ENCODE measurements around the gene DCLK1. TPM values are rescaled to one million over a fixed set of nuclear protein-coding genes. Genes with fewer than 3 reads are reported as not detected.

DCLK1 gene
- total and polyA plus RNA-seq, 2 experiments from 2014 or later = 0.16 to 2.9 TPM

DNA sequence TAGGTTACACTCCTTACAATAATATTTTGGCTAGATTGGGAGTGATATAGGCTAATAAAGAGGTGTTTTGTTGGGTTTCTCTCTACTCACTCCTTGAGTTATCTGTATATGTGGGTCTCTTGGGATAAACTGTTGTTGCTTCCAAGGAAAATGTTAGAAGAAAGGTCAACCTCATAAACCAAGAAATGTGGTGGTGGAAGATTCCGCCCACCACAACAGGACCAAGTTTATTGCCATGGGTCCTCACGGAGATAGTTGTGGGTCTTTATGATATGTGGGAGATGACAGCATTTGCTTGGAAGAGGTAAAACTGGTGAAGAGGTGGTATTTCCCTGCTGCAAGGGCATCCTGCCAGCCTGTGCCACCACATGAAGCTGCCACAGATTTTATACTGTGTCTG is 259.6 kb downstream of the DCLK1 start:
- no peaks in the 10 kb centered on the region for H3K27me3 ChIP-seq
- H2AFZ ChIP-seq = no peak overlapping the region
- H3K9me2 ChIP-seq (replicated peaks; ENCODE audit: insufficient read depth) = no peaks in the 10 kb centered on the region
- H3K27ac ChIP-seq = no peak overlapping the region
- H3K4me2 ChIP-seq = no peak overlapping the region
- H3K79me2 ChIP-seq = no peaks in the 10 kb centered on the region
- DNase-seq (ENCODE audit: low spot score) = no peak
- H3K36me3 ChIP-seq (replicated peaks; ENCODE audit: insufficient read depth, low read depth) = no peaks in the 10 kb centered on the region
- H3K4me3 ChIP-seq = no peak overlapping the region
- WGBS (ENCODE audit: low lambda C conversion rate, missing lambda C conversion rate) = 71% methylated on average over 2 of the region's 2 CpGs
- no peaks in the 10 kb centered on the region for H3K4me1 ChIP-seq (ENCODE audit: insufficient read depth)
- TF ChIP-seq EZH2 (IDR thresholded peaks at IDR 0.05; ENCODE audit: borderline replicate concordance) (no peak), EZH2phosphoT487 (IDR thresholded peaks at IDR 0.05; ENCODE audit: low read depth, severe bottlenecking, unreplicated experiment) (no peak)
- TF ChIP-seq, protein P1, sequence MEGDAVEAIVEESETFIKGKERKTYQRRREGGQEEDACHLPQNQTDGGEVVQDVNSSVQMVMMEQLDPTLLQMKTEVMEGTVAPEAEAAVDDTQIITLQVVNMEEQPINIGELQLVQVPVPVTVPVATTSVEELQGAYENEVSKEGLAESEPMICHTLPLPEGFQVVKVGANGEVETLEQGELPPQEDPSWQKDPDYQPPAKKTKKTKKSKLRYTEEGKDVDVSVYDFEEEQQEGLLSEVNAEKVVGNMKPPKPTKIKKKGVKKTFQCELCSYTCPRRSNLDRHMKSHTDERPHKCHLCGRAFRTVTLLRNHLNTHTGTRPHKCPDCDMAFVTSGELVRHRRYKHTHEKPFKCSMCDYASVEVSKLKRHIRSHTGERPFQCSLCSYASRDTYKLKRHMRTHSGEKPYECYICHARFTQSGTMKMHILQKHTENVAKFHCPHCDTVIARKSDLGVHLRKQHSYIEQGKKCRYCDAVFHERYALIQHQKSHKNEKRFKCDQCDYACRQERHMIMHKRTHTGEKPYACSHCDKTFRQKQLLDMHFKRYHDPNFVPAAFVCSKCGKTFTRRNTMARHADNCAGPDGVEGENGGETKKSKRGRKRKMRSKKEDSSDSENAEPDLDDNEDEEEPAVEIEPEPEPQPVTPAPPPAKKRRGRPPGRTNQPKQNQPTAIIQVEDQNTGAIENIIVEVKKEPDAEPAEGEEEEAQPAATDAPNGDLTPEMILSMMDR (IDR thresholded peaks at IDR 0.05; ENCODE audit: poor library complexity) = no peak
- no peaks in the 10 kb centered on the region for H4K20me1 ChIP-seq (ENCODE audit: insufficient read depth, poor library complexity, severe bottlenecking)
- no peaks in the 10 kb centered on the region for H3K9me3 ChIP-seq (ENCODE audit: low read depth)

DNA sequence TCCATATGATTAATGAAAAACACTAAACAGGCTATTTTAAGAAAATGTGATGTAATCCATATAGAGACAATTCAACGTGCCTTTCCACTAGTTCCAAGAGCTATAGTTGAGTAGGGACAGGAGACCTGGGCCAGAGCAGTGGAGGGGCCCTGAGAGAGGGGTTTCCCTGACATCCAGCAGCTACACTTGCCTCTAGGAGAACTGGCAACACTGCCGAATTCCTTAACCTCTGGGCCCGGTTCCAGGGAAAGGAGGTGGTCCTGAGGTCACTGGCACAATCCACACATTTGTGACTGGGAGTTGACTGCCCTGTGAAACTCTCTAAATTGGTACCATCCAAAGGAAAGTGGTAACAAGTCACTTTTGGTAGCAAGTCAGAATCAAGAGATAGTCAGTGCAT is 264.4 kb downstream of the DCLK1 start:
- Histone ChIP-seq H3K27me3 (no peaks in the 10 kb centered on the region), H3K4me3 (no peak overlapping the region), H3K9me2 (replicated peaks; ENCODE audit: insufficient read depth) (no peaks in the 10 kb centered on the region), H3K4me2 (no peak overlapping the region), H2AFZ (no peak overlapping the region), H3K4me1 (ENCODE audit: insufficient read depth) (no peaks in the 10 kb centered on the region), H3K27ac (no peak overlapping the region), H3K9me3 (ENCODE audit: low read depth) (no peaks in the 10 kb centered on the region), H3K36me3 (replicated peaks; ENCODE audit: insufficient read depth, low read depth) (no peaks in the 10 kb centered on the region), H4K20me1 (ENCODE audit: insufficient read depth, poor library complexity, severe bottlenecking) (no peaks in the 10 kb centered on the region), H3K79me2 (no peaks in the 10 kb centered on the region)
- TF ChIP-seq EZH2 (IDR thresholded peaks at IDR 0.05; ENCODE audit: borderline replicate concordance) = no peak
- TF ChIP-seq EZH2phosphoT487 (IDR thresholded peaks at IDR 0.05; ENCODE audit: low read depth, severe bottlenecking, unreplicated experiment) = no peak
- TF ChIP-seq, protein P1 (IDR thresholded peaks at IDR 0.05; ENCODE audit: poor library complexity) = no peak
- WGBS (ENCODE audit: low lambda C conversion rate, missing lambda C conversion rate) = 65% methylated on average over 3 of the region's 3 CpGs
- DNase-seq (ENCODE audit: low spot score) = no peak

DNA sequence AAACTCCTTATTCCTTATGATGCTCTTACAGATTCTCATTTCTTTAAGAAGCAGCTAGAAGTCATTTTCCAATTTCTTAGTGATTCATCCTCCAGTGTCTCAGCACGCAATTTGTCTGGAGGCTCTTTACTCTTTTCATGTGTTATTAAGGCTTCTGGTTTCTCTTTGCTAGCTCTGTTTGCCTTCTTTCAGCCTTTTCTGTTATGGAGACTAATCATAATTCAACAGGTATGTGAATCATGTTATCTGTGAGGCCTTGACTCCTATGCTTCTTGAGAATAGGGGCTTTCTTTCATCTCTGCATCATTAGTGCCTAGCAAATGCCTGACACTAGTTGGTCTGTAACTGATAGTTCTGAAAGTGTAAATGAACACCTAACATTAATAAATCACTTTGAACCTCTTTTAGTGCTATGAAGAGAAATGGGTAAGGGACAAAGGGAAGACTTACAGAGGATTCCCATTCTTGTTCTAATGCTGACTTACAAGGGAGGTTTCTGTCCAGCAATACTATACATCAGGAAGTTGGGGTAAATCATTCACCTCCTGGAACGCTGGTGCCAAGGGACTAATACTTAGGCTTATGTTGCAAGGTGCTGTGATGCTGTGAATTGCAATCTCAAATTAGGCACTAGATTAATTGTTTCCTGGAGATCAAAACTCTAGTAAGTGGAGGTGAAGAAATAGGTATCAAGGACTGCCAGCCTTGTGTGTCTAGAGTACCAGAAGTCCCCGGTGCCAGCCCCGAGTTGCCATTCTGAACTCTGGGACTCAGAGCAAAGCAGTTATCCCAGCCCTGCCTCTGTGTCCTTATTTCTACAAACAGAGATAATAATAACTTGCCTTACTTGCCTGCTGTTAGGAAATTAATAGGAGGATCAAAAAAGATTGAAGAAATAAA is 265.6 kb downstream of the DCLK1 start:
- Histone ChIP-seq H3K4me1 (ENCODE audit: insufficient read depth) (no peaks in the 10 kb centered on the region), H3K4me3 (no peak overlapping the region), H2AFZ (no peak overlapping the region), H3K27me3 (no peaks in the 10 kb centered on the region), H3K36me3 (replicated peaks; ENCODE audit: insufficient read depth, low read depth) (no peaks in the 10 kb centered on the region), H3K4me2 (no peak overlapping the region), H3K9me2 (replicated peaks; ENCODE audit: insufficient read depth) (no peaks in the 10 kb centered on the region), H4K20me1 (ENCODE audit: insufficient read depth, poor library complexity, severe bottlenecking) (no peaks in the 10 kb centered on the region), H3K9me3 (ENCODE audit: low read depth) (no peaks in the 10 kb centered on the region), H3K27ac (no peak overlapping the region), H3K79me2 (no peaks in the 10 kb centered on the region)
- no peak for DNase-seq (ENCODE audit: low spot score)
- WGBS (ENCODE audit: low lambda C conversion rate, missing lambda C conversion rate) = 87% methylated on average over 4 of the region's 4 CpGs
- TF ChIP-seq EZH2phosphoT487 (IDR thresholded peaks at IDR 0.05; ENCODE audit: low read depth, severe bottlenecking, unreplicated experiment) (no peak), EZH2 (IDR thresholded peaks at IDR 0.05; ENCODE audit: borderline replicate concordance) (no peak)
- TF ChIP-seq, protein P1 (IDR thresholded peaks at IDR 0.05; ENCODE audit: poor library complexity) = no peak

All from hepatocyte (in vitro differentiated cells).